HL-60/S4 treated with phorbol 12-myristate 13-acetate at 8.2 ng/mL for 4 days and 3 days (cell line): ENCODE measurements around the gene NETO2.

Experiments used
- in situ Hi-C: fragments of 300-500 bp; cut with MboI; formaldehyde crosslinking; loops from 2 replicates; pipeline ENCODE4 v1.15.0; 2022; ENCODE audit warnings: low sequenced_read_pairs

Gene NETO2

GRCh38 chr16:47051031-47051430 lies 92.7 kb downstream of the NETO2 start:
- in situ Hi-C loops = no loop called here

DNA sequence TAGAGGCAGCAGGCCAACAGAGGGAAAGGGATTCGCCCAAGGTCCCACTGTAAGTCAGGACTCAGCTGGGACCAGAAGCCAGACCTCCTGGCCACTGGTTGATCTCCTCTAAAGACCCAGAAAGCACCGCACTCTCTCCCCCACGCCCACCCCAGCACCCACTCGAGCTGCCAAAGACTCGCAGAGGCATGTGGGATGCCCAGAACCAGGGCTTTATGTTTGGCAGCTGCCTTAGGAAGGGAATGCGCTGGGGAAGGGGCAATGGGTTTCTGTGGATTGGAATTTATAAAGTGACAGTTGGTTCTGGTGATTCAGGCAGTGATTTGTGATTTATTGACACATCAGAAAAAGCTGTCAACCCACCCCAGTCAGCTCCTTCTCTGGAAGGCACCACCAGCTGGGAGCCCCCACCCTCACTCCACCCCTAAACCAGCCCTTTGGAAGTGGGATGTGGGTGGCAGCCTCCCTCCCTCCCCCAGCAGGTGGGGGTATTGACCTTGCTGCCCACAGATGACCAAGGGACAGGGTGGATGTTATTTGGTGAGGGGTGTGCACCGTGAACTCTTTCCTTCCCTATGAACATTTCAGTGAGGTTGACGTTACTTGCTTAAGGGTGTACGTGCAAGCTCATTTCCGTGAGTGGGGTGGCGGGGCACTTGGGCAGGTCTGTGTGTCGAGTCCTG lies 93.7 kb downstream of the NETO2 start:
- in situ Hi-C loops = no loop called here

DNA sequence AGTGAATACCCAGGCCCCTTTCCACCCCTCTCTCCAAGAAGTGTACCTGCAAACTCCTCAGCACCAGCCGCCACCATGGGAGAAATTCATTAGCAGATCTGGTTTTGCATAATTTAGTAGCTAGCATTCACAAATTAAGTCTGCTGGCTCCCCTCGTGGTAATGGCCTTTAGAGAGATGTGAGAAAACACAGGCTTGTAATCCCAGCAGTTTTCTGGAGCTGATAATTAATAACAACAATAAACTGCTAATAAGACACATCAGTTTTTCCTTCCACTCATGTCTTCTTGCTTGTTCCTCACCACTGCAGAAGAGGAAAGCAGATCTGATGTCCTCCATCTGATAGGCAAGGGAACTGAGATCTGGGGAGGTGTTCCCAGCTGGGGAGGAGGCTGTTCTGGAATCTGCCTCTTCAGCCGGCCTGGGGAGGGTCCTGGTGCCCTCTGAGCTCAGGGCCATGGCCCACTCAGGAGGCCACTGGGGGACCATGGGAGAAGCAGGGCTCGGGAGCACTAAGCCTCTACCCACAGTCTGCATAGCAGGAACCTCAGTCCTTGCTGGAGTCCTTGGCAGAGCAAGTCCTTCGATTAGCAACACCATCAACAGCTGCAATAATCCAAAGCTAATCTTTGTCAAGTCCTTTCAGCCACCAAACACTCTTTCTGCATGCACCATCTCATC lies 96.1 kb downstream of the NETO2 start:
- in situ Hi-C loops = no loop called here

DNA sequence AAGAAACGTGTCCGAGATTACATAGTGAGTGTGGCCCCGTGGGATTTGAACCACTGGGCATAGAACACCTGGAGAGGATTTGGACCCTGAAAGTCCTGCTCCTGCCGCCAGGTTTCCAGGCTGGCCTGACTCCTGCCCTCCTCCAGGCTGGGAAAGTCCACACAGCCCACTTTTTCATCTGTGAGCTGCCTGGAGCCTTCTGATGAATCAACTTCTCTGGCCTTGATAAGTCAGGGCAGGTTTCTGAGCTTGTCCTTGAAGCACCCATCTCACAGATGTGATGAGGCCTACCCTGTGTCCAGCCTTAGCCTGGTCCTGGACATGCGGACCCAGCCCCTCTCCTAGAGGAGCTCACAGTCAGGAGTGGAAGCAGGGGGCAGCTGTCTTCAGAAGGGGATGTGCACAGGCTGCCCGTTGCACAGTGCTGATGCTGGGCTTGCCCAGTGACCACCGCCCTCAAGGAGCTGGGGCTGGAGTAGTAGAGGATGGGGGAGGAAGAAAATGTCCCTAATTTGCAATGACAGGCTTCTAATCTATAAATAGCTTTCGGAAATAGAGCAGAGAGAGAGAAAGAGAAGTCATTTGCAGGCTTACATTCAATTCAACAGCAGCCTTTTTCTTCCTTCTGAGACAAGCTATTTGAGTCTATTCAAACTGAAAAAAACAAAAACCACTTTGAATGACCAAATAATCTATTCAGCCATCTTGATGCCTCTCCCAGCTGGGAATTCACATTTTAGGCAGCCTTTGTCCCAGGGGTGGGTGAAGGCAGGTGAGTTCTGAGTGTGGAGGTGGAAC lies 96.8 kb downstream of the NETO2 start:
- in situ Hi-C loops = no loop called here

DNA sequence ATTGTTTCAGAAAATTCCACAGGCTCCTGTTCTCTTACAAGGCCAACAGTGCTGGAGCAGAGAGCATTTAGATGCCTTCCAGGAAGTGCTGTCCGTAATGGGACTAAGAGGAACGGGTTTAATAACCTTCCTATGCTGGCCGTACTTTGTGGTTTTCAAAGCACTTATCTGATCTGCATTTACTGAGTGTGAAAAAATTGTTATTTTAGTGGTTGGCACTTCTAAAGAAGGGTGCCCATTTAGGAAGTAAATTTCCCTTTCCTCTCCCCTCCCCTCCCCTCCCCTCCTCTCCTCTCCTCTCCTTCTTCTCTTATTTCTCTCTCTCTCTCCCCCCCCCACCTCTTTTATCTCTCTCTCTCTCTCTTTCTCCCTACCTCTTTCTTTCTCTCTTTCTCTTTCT lies 98.3 kb downstream of the NETO2 start:
- in situ Hi-C loops = no loop called here

GRCh38 chr16:47045023-47045422 lies 98.7 kb downstream of the NETO2 start:
- in situ Hi-C loops = no loop called here

- in situ Hi-C loops = no loop called here
These were observed 99.6 kb downstream of the NETO2 start for GRCh38 chr16:47043970-47044684.

- in situ Hi-C loops = no loop called here
These were observed 100.5 kb downstream of the NETO2 start for GRCh38 chr16:47043200-47043599.

- in situ Hi-C loops = no loop called here
These were observed 105.8 kb downstream of the NETO2 start for GRCh38 chr16:47037746-47038458.

GRCh38 chr16:47037396-47037745 lies 106.4 kb downstream of the NETO2 start:
- in situ Hi-C loops = no loop called here

DNA sequence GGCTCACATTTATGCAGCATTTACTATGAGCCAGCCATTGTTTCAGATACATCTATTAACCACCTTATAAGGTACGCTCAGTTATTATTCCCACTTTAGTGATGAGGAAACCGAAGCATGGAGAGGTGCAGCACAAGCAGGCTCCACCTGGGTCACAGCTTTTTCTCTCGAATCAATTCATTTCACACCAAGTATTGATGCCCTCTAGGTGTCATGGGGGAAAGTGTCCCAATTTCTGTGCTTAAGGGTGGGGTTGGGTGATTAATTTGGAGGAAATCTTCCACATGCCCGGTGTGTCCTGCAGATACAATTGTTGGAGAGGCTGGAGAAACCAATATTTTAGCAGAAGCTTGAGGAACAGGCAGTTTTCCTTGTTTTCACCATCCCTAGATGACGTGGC lies 107.5 kb downstream of the NETO2 start:
- in situ Hi-C loops = no loop called here

- in situ Hi-C loops = no loop called here
These were observed 108.3 kb downstream of the NETO2 start for GRCh38 chr16:47035436-47035835.

GRCh38 chr16:47034455-47034854 lies 109.3 kb downstream of the NETO2 start:
- in situ Hi-C loops = no loop called here

DNA sequence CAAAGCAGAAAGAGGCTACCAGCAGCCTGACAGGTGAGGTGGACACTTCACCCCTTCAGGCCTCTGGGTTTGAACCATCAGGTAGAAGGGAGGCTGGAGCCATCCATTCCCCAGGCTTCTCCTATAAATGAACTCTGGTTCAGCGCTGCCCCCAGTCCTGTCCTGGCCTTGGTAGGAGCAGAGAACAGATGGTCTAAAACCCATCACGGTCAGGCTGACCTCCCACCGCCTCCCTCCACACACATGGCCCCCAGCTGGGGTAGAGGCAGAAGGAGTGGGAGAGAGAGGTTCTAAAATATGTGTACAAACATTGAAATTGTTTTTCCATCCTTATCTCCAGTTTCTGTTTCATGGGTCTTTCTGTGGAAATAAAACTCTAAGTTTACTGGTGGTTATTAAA lies 110.6 kb downstream of the NETO2 start:
- in situ Hi-C loops = no loop called here

DNA sequence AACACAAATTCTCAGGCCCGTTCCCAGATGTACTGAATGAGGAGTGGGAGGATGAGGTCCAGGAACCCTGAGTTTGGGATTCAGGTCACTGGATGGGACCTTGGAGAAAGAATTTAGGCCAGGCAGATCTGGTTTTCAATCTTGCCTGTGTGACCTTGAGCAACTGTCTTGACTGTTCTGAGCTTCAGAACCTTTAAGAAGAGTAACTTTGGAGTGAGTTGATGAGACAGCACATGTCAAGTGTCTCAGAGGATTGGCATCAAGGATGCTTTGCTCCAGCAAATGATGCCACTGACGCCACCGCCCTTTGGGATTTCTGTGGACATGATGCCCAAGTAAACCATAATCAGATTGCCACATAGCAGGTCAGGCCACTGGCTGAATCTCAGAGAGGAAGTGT lies 114.0 kb downstream of the NETO2 start:
- in situ Hi-C loops = no loop called here

DNA sequence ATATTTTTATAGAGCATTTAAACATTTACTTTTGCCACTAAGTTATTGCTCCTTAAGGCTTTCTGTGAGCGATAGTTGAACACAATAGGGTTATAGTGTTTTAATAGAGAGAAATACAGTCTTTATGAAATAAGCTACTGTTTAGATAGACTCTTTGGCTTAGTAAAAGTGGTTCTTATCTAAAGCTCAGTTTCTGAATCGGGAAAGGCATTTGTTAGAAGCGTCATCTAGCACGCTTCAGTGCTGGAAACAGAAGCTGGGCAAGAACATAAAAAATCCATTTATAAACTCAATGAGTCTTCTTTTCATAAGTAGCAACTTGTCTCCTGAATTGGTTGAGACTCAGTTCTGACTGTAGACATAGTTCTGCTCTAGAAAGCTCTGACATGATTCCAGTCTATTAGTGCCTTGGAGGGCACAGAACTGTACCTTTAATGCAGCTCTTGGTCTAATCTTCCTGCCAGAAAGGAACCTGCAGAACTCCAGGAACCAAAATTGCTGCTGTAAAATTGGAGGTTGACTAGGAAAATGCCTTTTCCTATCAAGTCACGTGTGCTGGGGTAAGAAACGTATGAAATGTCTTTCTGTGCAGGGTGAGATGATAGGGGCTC lies 114.9 kb downstream of the NETO2 start:
- in situ Hi-C loops = no loop called here
